ENCODE data around the gene CBX3.

GRCh38 chr7:26198133-26198780, 3.3 kb upstream of the CBX3 start:
- no peak for TF ChIP-seq POLR2A (IDR thresholded peaks at IDR 0.05; ENCODE audit: low read length)
- no peak for TF ChIP-seq GATA1 (IDR thresholded peaks at IDR 0.05; ENCODE audit: low read depth, low read length)

Data from erythroblast (primary cell).